GM04504 (cell line): Measurements from ENCODE around the gene PKNOX2.
A peak's percentile ranks its signal among the peaks of the same experiment; 100 is the strongest.

Source experiments
- DNase-seq: peaks from one replicate; pipeline ENCODE4 v3.0.0-alpha.2; 2012; ENCODE audit warnings: low read depth

Gene PKNOX2, protein sequence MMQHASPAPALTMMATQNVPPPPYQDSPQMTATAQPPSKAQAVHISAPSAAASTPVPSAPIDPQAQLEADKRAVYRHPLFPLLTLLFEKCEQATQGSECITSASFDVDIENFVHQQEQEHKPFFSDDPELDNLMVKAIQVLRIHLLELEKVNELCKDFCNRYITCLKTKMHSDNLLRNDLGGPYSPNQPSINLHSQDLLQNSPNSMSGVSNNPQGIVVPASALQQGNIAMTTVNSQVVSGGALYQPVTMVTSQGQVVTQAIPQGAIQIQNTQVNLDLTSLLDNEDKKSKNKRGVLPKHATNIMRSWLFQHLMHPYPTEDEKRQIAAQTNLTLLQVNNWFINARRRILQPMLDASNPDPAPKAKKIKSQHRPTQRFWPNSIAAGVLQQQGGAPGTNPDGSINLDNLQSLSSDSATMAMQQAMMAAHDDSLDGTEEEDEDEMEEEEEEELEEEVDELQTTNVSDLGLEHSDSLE

DNA sequence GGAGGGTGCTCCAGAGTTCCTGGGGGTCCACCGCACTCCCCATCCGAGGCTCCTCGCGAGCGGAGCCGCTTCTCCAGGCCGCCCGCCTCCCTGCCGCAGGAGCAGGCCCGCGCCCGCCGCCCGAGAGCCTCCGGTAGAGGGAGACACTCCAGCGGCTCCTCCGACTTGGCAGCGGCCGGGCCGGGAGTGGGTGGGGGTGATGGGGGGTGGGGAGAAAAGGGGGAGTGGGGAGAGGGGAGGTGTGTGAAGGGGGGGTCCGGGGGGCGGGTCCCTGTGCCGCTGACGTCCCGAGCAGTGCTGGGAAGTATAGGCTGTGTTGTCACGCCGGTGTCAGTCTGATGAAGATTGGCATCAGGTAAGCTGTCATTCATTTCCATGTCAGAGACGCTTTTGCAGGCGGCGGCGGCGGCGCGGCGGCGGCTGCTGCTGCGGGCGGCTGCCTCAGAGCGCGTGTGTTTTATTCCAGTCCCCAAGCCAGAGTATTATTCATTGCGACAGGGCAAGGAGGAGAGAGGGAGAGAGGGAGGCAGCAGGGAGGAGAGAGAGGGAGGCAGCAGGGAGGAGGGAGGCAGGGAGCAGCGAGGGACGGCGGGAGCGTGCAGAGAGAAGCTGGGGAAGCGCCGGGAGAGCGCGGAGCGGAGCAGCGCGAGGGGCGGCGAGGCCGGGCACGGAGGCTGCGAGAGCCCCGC, at the start of gene PKNOX2:
TSS of gene PKNOX2 (plus strand) at position 330 of the 689 bp plus-strand sequence. CDS start 186,555 bp downstream, outside the sequence.
- no peak for DNase-seq

DNA sequence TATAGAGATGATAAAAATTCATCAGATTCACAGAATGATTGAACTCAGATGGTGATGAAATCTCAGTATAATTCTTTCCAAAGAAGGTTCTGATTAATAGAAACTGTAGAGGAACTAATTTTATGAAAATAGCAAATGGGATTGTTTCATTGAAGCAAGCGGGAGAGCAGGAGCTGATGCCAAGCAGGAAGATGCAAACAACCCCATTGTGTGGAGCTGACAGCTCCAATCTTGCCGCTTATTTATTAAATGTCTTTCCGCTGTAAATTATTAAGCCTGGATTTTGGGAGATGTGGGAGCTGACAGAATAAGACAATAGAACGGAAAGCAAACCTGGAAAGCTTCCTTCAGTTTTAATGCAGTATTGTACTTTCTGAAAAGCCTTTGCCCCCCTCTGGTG, 47.1 kb upstream of the PKNOX2 start:
- no peak for DNase-seq

DNA sequence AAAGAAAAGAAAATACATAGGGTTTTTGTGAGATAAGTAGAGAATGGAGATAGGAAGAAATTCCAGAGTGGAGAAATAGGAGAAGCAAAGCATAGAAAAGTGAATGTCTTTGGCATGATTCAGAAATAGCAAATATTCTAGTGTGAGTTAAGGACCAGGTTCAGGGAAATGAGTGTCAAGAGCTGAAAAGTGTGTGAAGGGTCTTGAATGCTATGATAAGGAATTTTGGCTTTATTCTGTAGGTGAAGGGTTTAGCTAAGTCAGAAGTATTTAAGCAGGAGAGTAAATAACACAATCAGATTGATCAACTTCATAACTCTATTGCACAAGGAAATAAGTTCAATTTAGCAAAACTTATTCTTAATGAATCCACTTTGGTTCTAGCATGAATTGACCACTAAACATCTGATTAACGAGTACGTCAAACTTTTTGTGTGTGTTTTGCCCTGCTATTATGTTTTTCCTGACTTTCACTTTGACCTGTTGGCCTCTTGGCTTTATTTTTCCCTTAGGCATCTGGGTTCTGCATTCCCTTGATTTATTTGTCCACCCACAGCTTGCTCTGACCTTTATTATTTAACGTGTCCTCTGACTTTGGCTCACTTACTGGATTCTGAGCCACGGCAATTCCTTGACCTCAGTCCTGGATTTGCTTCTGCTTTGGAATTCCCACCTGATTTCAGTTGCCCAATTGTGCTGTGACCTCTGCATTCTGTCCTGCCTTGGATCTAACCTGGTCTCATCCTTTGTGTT, 41.2 kb upstream of the PKNOX2 start:
- no peak for DNase-seq

DNA sequence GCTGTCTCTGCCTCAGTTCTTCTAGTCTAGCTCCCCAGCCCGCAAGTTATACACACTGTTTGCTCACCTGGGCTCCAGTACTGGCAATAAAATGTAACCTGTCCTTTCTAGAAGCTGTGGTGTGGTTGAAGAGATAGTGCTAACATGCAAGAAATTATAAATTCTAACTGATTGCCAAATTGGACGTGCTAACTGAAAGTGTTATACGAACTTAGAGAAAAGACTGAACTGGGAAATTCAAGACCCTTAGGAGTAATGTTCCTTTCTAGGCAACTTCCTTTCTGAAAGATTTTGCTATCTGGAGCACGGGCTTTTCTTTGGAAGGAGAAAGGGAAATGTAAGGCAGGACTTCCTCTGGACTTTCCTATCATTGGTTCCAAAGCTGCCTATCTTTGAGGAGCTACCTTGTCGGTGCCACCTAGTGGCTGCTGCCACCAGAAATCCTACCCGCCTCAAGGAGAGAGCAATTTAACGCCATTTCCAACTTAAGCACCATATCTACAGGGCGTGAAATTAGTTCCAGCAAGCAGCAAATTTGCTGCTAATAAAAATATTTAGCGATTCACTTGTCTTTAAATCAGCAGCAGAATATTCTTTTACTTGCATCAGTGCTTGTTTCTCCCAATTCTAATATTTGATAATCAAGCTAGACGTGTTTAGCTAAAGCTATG, 40.5 kb upstream of the PKNOX2 start:
- DNase-seq, result peak; percentile 10

GRCh38 chr11:125124618-125124992, 39.9 kb upstream of the PKNOX2 start:
- no peak for DNase-seq

DNA sequence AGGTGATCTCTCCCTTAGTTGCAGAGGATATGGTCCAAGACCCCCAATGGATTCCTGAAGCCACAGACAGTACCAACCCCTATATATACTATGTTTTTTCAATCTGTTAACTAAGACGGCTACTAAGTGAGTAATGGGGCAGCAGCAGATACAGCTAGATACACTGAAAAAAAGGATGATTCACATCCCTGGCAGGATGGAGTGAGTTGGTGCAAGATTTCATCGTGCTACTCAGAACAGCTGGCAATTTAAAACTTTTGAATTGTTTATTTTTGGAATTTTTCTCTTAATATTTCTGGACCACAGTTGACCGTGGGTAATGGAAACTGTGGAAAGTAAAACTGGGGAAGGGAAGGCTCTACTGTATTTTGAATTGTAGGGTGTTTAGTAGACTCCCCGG, 36.1 kb upstream of the PKNOX2 start:
- no peak for DNase-seq

DNA sequence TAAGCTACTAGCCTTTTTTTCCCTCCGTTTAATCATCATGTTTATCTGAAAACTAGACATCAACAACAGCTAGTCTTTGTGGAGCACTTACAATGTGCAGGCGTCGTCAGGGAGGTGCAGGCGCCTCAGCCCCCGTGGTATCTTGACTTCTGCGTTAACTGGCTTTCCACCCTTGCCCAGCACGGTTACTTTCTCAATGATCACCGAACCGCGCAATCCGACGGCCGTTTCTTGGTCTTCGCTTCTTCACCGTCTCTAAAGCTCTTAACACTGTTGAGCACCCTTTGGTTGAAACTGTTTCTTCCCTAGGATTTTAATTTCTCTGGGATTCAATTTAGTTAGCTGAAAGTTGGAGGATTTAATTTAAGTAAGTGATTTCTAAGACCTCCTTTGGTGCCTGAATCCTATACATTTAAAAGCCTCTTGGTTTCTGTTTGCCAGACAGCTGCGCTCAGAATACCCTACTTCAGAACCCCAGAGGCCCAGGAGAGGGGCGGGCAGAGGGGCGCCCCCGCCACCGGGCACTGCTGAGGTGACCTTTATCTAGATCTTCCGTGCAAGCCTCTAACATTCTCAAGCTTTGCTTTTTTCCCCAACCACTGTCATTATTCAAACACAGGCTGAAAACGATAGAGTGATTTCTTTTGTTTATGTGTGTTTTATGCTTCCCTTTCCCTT, 35.1 kb upstream of the PKNOX2 start:
- DNase-seq, result no peak

DNA sequence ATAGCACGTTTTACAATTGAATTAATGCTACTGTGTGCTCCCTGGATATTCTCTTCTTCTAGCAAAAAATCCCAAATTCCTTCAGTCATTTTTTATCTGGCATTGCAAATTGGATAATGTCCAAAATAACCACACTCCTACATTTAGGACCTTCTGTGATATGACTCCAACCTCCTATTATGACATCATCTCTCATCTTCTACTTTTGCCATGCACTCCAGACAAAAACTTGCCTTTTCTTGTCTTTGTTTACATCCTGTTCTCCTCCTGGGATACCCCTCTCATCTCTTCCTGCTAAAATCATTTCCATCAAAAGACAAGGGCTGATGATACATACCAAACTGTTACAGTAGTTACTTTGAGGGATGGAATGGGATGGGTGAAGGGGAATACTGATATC, 32.5 kb upstream of the PKNOX2 start:
- DNase-seq, result no peak

GRCh38 chr11:125132596-125132995, 32.0 kb upstream of the PKNOX2 start:
- no peak for DNase-seq

GRCh38 chr11:125136001-125136400, 28.6 kb upstream of the PKNOX2 start:
- DNase-seq, result no peak

DNA sequence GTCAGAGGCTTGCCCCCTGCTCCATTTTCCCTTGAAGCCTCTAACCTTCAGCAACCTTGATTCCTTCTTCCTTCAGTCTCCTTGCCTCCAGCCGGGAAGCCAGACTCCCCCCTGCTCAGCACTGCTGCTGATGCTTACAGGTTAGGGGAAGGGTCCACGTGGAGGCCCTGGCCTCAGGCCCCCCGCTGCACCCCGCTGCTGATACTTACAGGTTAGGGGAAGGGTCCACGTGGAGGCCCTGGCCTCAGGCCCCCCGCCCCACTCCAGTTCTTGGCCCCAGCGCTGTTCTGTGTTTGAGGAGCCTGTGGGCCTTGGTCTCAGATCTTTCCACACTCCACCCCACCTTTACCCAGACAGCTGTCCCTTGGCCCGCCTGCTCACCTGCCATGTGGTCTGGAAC, 25.6 kb upstream of the PKNOX2 start:
- DNase-seq, result no peak

GRCh38 chr11:125139778-125140177, 24.8 kb upstream of the PKNOX2 start:
- DNase-seq, result no peak

DNA sequence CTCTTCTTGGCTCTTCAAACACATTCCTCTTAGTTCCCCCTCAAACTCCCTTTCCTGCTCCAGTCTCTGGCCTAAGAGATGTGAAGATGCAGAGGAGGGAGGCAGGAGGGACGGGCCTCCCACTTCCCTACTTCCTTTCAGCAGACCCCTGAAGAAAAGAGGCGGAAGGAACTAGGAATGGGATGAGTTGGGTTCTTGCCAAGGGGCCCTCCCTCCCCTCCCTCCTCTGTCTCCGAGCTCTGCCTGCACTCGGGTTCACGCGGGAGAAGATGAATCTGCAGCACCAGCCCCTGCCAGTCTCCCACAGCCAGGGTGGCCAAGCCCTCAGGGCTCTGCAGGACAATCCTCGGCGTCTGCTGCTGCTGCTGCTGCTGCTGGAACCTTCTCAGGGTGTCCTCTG, 24.3 kb upstream of the PKNOX2 start:
- no peak for DNase-seq

GRCh38 chr11:125141178-125141577, 23.4 kb upstream of the PKNOX2 start:
- DNase-seq, result no peak

- no peak for DNase-seq
These were observed 22.6 kb upstream of the PKNOX2 start for GRCh38 chr11:125141686-125142535.

GRCh38 chr11:125146232-125146631, 18.3 kb upstream of the PKNOX2 start:
- DNase-seq, result no peak

GRCh38 chr11:125147280-125147679, 17.3 kb upstream of the PKNOX2 start:
- no peak for DNase-seq

- no peak for DNase-seq
These were observed 16.5 kb upstream of the PKNOX2 start for GRCh38 chr11:125148011-125148410.

GRCh38 chr11:125148743-125149142, 15.8 kb upstream of the PKNOX2 start:
- no peak for DNase-seq

DNA sequence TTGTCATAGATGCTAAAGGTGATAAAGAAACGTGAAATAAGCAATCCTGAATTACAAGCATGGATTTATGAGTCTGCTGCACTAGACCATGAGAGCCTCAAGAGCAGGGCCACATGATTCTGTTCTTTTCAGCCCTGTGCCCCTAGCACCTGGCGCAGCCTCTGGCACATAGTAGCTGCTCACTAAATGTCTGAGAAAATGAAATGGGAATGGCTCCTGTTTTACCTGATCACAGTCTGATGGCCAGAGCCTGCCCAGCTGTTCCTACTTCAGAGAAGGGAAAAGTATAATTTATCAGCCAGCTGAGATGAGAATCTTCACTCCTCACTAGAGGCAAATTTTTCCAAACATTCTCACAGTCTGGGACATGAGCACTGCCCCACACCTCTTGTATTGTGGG, 10.7 kb upstream of the PKNOX2 start:
- DNase-seq, result no peak
